ENCODE results near the gene KLHL14. TPM values are rescaled to one million over a fixed set of nuclear protein-coding genes. Genes with fewer than 3 reads are reported as not detected.

Gene KLHL14
- total and polyA plus RNA-seq, 2 donors (not counting 3 experiments of a cell fraction or from before 2014, with no cell fraction given): not detected

- Histone ChIP-seq H3K79me2 (ENCODE audit: control insufficient read depth, insufficient read depth, low read length) (no peaks in the 10 kb centered on the region), H4K20me1 (replicated peaks; ENCODE audit: control insufficient read depth, extremely low read depth, insufficient read depth, low read length) (no peaks in the 10 kb centered on the region), H3K4me2 (ENCODE audit: insufficient read depth, low read length) (no peak overlapping the region), H3K27me3 (ENCODE audit: control insufficient read depth in 2 of 2, insufficient read depth in 2 of 2, low read length in 2 of 2) (no peaks in the 10 kb centered on the region), H3K9me3 (replicated peaks; ENCODE audit: control insufficient read depth, insufficient read depth, low read length) (no peaks in the 10 kb centered on the region), H2AFZ (ENCODE audit: low read depth, low read length) (no peak overlapping the region), H3K9me1 (replicated peaks; ENCODE audit: control insufficient read depth, extremely low read depth, insufficient read depth, low read length) (no peaks in the 10 kb centered on the region), H3K4me1 (ENCODE audit: control insufficient read depth, extremely low read depth, insufficient read depth, low read length) (no peaks in the 10 kb centered on the region), H3K9ac (replicated peaks; ENCODE audit: extremely low read depth, insufficient read depth, low read length) (no peak overlapping the region), H3K27ac (ENCODE audit: insufficient read depth, low read depth, low read length) (no peak overlapping the region), H3K4me3 (replicated peaks in 1 of 3; ENCODE audit: insufficient read depth in 1 of 3, low read depth in 1 of 3, low read length in 3 of 3) (no peak overlapping the region), H3K36me3 (ENCODE audit: control insufficient read depth in 2 of 2, extremely low read depth in 1 of 2, insufficient read depth in 2 of 2, low read length in 2 of 2) (no peaks in the 10 kb centered on the region)
- BruUV-seq (replicated peaks): no TSS peak
- POLR2A ChIA-PET: no interaction called here
- FAIRE-seq (no peak), DNase-seq (ENCODE audit: low read depth, low spot score) (no peak)
- dilution Hi-C loops (cut with MboI; ENCODE audit: extremely low pct_ligation_motif_present, low sequenced_read_pairs): no loop called here
- TF ChIP-seq EZH2 (IDR thresholded peaks at IDR 0.05; ENCODE audit: borderline replicate concordance, low read depth, low read length, severe bottlenecking): no peak
- no peak for TF ChIP-seq GATA2 (IDR thresholded peaks at IDR 0.05; ENCODE audit: insufficient read depth, insufficient read length, low read depth, low read length)
- TF ChIP-seq MYC (IDR thresholded peaks at IDR 0.05; ENCODE audit: low read depth, low read length): no peak
- TF ChIP-seq POLR2A (IDR thresholded peaks at IDR 0.05; ENCODE audit: low read depth, low read length): no peak
- TF ChIP-seq FOS (IDR thresholded peaks at IDR 0.05; ENCODE audit: borderline replicate concordance, insufficient read depth, low read length): no peak
- TF ChIP-seq JUN (IDR thresholded peaks at IDR 0.05; ENCODE audit: borderline replicate concordance, insufficient read depth, insufficient read length, low read depth): no peak
- no peak for TF ChIP-seq POLR2AphosphoS5 (IDR thresholded peaks at IDR 0.05; ENCODE audit: insufficient read depth, low read depth, low read length)
- TF ChIP-seq, protein P1, sequence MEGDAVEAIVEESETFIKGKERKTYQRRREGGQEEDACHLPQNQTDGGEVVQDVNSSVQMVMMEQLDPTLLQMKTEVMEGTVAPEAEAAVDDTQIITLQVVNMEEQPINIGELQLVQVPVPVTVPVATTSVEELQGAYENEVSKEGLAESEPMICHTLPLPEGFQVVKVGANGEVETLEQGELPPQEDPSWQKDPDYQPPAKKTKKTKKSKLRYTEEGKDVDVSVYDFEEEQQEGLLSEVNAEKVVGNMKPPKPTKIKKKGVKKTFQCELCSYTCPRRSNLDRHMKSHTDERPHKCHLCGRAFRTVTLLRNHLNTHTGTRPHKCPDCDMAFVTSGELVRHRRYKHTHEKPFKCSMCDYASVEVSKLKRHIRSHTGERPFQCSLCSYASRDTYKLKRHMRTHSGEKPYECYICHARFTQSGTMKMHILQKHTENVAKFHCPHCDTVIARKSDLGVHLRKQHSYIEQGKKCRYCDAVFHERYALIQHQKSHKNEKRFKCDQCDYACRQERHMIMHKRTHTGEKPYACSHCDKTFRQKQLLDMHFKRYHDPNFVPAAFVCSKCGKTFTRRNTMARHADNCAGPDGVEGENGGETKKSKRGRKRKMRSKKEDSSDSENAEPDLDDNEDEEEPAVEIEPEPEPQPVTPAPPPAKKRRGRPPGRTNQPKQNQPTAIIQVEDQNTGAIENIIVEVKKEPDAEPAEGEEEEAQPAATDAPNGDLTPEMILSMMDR (IDR thresholded peaks at IDR 0.05; ENCODE audit: extremely low read depth in 1 of 2, insufficient read depth in 1 of 2, low read depth in 1 of 2, low read length in 2 of 2): no peak
- TF ChIP-seq MAX (IDR thresholded peaks at IDR 0.05; ENCODE audit: insufficient read depth, insufficient read length): no peak
- intact Hi-C loops (cut with micrococcal nuclease): no loop called here
- CTCF ChIA-PET: interaction anchor here (0.6 kb wide), 1 partner anchor 174 kb away, joined by 3 read pairs; no protein-coding TSS in a partner anchor
Observed at GRCh38 chr18:32815881-32816280, 43.1 kb upstream of the KLHL14 start.
